AG04450 (cell line): ENCODE measurements around the gene TMEM131L. TPM values are rescaled to one million over a fixed set of nuclear protein-coding genes. Genes with fewer than 3 reads are reported as not detected.

Experiments
- CTCF ChIA-PET: fragments of 300-600, 350-600 bp; formaldehyde crosslinking; extraction: SDS; loops from one replicate; lab custom pipeline; 2022; ENCODE audit warnings: antibody characterized with exemption, inconsistent platforms; lab: Charles Lee
- POLR2A ChIA-PET: fragments of 350-600 bp; formaldehyde crosslinking; extraction: SDS; loops from one replicate; lab custom pipeline; 2021; ENCODE audit warnings: antibody characterized with exemption, inconsistent platforms; lab: Yijun Ruan, JAX
- DNase-seq: peaks from one replicate; pipeline ENCODE4 v3.0.0-alpha.2; 2011; ENCODE audit warnings: low read depth, low spot score
- H3K27ac ChIP-seq: one replicate; pipeline ENCODE4 v1.5.1; 2012; ENCODE audit warnings: low read depth, low read length, control low read depth
- H3K27me3 ChIP-seq: one replicate; pipeline ENCODE4 v1.6.0; 2012; ENCODE audit warnings: low read length; ENCODE audit not compliant: control insufficient read depth, insufficient read depth
- H3K4me3 ChIP-seq: 2 replicates; pipeline ENCODE4 v1.5.1; 2011; ENCODE audit warnings: mild to moderate bottlenecking, low read depth, low read length, control low read depth
- H3K9me3 ChIP-seq: 2 replicates; pipeline ENCODE4 v1.5.1; 2012; ENCODE audit warnings: low read length; ENCODE audit not compliant: control insufficient read depth, insufficient read depth
- CTCF ChIP-seq: IDR thresholded peaks from 2 replicates; pipeline ENCODE4 v1.5.1; 2011; ENCODE audit warnings: low read depth, low read length, control low read depth, inconsistent platforms
- polyA plus RNA-seq: library from polyadenylated mRNA; depleted of rRNA; stranded (reverse); fragments of >200 nt; gene quantifications from 2 replicates; pipeline ENCODE4 v1.2.3, GENCODE V29; 2011

The TMEM131L gene
- polyA plus RNA-seq, 1 experiment, result 15.5 TPM

DNA sequence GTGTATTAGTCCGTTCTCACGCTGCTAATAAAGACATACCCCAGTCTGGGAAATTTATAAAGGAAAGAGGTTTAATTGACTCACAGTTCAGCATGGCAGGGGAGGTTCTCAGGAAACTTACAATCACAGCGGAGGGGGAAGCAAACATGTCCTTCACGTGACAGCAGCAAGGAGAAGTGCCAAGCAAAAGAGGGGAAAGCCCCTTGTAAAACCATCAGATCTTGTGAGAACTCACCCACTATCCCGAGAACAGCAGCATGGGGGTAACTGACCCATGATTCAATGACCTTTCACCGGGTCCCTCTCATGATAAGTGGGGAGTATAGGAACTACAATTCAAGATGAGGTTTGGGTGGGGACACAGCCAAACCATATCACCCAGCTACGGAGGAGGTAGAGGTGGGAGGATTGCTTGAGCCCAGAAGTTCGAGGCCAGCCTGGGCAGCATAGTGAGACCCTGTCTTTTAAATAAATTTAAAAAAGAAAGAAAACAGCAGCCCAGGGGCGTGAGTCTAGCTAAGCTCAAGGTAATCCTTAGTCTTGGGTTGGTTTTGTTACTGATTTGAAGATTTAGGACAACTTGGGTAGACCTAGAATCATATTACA lies 46.4 kb upstream of the TMEM131L start:
- ChIA-PET CTCF (no interaction called here), POLR2A (no interaction called here)
- no peak for DNase-seq
- H3K27me3 ChIP-seq, result no peaks in the 10 kb centered on the region
- no peak for TF ChIP-seq CTCF
- no peaks in the 10 kb centered on the region for H3K9me3 ChIP-seq
- H3K27ac ChIP-seq, result no peak overlapping the region
- H3K4me3 ChIP-seq, result no peak overlapping the region

GRCh38 chr4:153420361-153420760 lies 45.8 kb upstream of the TMEM131L start:
- Histone ChIP-seq H3K27me3 (no peaks in the 10 kb centered on the region), H3K27ac (no peak overlapping the region), H3K4me3 (no peak overlapping the region), H3K9me3 (no peaks in the 10 kb centered on the region)
- no peak for TF ChIP-seq CTCF
- ChIA-PET POLR2A (no interaction called here), CTCF (no interaction called here)
- DNase-seq, result no peak

DNA sequence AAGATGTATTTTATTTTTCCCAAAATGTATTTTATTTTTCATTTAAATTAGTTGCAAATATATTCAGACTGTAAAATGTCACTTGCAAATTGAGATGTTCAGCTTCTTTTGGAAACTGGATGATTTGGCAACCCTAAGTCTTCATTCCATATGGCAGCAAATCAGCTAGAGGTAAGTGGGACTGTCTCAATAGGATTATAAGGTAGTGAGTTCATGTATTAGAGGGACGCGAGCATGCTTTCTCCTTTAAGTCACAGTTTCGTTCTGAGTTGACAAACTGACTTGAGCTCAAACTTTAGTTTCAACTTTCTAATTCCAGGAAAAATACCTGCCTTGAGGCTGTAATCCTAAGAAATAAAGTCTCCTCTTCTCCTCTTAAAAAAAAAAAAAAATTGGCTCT lies 44.2 kb upstream of the TMEM131L start:
- POLR2A ChIA-PET, result no interaction called here
- no peak for TF ChIP-seq CTCF

DNA sequence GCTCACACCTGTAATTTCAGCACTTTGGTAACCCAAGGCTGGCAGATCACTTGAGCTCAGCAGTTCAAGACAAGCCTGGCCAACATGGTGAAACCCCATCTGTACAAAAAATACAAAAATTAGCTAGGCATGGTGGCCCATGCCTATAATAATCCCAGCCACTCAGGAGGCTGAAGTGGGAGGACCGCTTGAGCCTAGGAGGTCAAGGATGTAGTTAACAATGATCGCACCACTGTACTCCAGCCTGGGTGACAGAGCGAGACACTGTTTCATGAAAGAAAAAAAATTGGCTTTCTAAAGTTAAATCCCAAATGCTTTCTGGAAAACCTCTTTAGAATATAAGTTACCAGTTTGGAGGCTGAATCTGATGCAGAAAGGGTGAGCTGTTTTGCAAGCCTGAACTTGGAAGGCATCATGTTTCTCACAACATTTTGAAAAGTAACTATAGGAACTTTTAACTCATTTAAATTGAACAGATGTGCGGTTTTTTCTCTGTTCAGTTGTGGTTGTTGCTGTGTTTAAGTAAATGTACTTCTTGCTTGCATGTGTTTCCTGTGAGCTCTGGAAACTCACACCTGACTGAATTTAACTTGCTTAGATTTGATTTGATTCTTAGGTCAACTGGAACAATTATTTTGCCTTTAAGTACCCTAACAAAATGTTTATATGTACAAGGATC lies 39.8 kb upstream of the TMEM131L start:
- CTCF ChIA-PET, result interaction anchor here (0.7 kb wide), 1 partner anchor 30 kb away, joined by 6 read pairs; no protein-coding TSS in a partner anchor
- H3K4me3 ChIP-seq, result no peak overlapping the region
- no peak overlapping the region for H3K27ac ChIP-seq
- no peak for TF ChIP-seq CTCF
- no peaks in the 10 kb centered on the region for H3K9me3 ChIP-seq
- DNase-seq, result no peak
- no peaks in the 10 kb centered on the region for H3K27me3 ChIP-seq
- POLR2A ChIA-PET, result no interaction called here

More for the DNA sequence above, 44.2 kb upstream of the TMEM131L start:
- Histone ChIP-seq H3K4me3 (no peak overlapping the region), H3K9me3 (no peaks in the 10 kb centered on the region), H3K27me3 (no peaks in the 10 kb centered on the region), H3K27ac (no peak overlapping the region)
- CTCF ChIA-PET, result interaction anchor here (0.6 kb wide), 1 partner anchor 9 kb away, joined by 3 read pairs; no protein-coding TSS in a partner anchor
- no peak for DNase-seq
